Ishikawa (cell line): ENCODE results near the gene NUTF2.
A peak's percentile ranks its signal among the peaks of the same experiment; 100 is the strongest.

Experiments
- CEBPB ChIP-seq: IDR thresholded peaks from 2 replicates; pipeline ENCODE4 v1.6.1; 2012
- EGR1 ChIP-seq: IDR thresholded peaks from 2 replicates; pipeline ENCODE4 v1.6.1; 2012
- EP300 ChIP-seq: IDR thresholded peaks from 2 replicates; pipeline ENCODE4 v1.6.1; 2012; ENCODE audit warnings: borderline replicate concordance
- FOXM1 ChIP-seq: IDR thresholded peaks from 2 replicates; pipeline ENCODE4 v1.6.1; 2012; ENCODE audit warnings: low read depth, borderline replicate concordance
- RAD21 ChIP-seq: IDR thresholded peaks from 2 replicates; pipeline ENCODE4 v1.6.1; 2012; ENCODE audit warnings: low read depth
- TAF1 ChIP-seq: IDR thresholded peaks from 2 replicates; pipeline ENCODE4 v1.6.1; 2012; ENCODE audit warnings: low read depth, mild to moderate bottlenecking
- TCF12 ChIP-seq: IDR thresholded peaks from 2 replicates; pipeline ENCODE4 v1.6.1; 2012; ENCODE audit warnings: low read depth
- TEAD4 ChIP-seq: IDR thresholded peaks from 2 replicates; pipeline ENCODE4 v1.6.1; 2012
- YY1 ChIP-seq: IDR thresholded peaks from 2 replicates; pipeline ENCODE4 v1.6.1; 2012; ENCODE audit warnings: low read depth
- ZBTB7A ChIP-seq: IDR thresholded peaks from 2 replicates; pipeline ENCODE4 v1.6.1; 2012; ENCODE audit warnings: low read depth
- TF ChIP-seq, protein P1 (sequence below): IDR thresholded peaks from 2 replicates; pipeline ENCODE4 v1.6.1; 2012; ENCODE audit warnings: low read depth, mild to moderate bottlenecking
- TF ChIP-seq, protein P2 (sequence below): IDR thresholded peaks from 2 replicates; pipeline ENCODE4 v1.6.1; 2012
- TF ChIP-seq, protein P3 (sequence below): IDR thresholded peaks from 2 replicates; pipeline ENCODE4 v1.6.1; 2012

DNA sequence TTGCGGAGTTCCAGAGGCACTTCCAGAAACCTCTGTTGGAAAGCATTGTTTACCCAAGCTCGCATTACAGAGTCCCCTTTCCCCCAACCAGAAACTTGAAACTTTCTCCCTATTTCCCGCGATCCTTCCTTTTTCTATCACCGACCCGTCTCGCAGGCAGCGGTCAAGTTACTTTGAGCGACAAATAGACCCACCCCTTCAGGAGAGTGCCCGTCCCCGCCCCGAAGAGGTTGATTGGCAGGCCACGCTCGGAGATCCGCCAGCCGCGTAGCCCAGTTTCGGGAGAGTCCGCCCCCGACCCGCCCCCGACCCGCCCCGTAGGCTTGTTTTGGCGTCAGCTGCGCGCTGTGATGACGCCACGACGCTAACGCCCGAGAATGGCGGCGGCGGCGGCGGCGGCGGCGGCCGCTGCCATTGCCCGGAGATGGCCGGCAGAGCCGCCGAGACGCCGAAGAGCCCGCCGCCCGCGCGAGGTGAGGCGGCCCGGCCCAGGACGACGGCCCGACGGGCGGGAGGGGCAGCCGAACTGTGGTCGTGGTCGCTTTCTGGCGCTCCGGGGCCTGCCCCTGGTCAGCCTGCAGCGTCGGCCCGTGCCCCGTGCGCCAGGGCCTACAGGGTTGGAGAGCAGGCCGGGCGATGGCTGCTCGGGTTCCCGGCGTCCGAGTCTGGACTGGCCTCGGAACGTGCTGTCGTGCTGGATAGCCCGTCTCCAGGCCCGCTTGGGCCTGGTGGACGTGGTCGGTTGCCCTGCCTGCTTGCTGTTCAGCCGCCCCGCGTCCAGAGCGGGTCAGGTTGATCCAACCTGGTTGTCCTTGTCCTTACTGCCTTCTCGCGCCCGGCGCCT is 46.4 kb downstream of the NUTF2 start, which contains the start of gene PSKH1:
- TF ChIP-seq RAD21 (no peak), FOXM1 (no peak), EP300 (no peak), TCF12 (0 out of 2 replicates have a peak, but pooled peaks have one; percentile 22), CEBPB (no peak), TAF1 (peak; percentile 88), ZBTB7A (no peak), TEAD4 (no peak), YY1 (peak; percentile 91), EGR1 (0 out of 2 replicates have a peak, but pooled peaks have one; percentile 8)
- TF ChIP-seq, protein P1, sequence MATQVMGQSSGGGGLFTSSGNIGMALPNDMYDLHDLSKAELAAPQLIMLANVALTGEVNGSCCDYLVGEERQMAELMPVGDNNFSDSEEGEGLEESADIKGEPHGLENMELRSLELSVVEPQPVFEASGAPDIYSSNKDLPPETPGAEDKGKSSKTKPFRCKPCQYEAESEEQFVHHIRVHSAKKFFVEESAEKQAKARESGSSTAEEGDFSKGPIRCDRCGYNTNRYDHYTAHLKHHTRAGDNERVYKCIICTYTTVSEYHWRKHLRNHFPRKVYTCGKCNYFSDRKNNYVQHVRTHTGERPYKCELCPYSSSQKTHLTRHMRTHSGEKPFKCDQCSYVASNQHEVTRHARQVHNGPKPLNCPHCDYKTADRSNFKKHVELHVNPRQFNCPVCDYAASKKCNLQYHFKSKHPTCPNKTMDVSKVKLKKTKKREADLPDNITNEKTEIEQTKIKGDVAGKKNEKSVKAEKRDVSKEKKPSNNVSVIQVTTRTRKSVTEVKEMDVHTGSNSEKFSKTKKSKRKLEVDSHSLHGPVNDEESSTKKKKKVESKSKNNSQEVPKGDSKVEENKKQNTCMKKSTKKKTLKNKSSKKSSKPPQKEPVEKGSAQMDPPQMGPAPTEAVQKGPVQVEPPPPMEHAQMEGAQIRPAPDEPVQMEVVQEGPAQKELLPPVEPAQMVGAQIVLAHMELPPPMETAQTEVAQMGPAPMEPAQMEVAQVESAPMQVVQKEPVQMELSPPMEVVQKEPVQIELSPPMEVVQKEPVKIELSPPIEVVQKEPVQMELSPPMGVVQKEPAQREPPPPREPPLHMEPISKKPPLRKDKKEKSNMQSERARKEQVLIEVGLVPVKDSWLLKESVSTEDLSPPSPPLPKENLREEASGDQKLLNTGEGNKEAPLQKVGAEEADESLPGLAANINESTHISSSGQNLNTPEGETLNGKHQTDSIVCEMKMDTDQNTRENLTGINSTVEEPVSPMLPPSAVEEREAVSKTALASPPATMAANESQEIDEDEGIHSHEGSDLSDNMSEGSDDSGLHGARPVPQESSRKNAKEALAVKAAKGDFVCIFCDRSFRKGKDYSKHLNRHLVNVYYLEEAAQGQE, result no peak
- TF ChIP-seq, protein P2, sequence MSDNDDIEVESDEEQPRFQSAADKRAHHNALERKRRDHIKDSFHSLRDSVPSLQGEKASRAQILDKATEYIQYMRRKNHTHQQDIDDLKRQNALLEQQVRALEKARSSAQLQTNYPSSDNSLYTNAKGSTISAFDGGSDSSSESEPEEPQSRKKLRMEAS, result no peak
- TF ChIP-seq, protein P3, sequence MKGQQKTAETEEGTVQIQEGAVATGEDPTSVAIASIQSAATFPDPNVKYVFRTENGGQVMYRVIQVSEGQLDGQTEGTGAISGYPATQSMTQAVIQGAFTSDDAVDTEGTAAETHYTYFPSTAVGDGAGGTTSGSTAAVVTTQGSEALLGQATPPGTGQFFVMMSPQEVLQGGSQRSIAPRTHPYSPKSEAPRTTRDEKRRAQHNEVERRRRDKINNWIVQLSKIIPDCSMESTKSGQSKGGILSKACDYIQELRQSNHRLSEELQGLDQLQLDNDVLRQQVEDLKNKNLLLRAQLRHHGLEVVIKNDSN, result no peak; the same call in 1 of the 2 replicates
